Lung (tissue), 12 donors: ENCODE data around the gene MYBL2. TPM values are rescaled to one million over a fixed set of nuclear protein-coding genes. Genes with fewer than 3 reads are reported as not detected.

ENCODE experiments used
- ATAC-seq: fragments of 200-7000 bp; cut with Tn5 transposase; one replicate; pipeline ENCODE4 v1.9.1; 2020; ENCODE audit warnings: moderate number of reproducible peaks; ENCODE audit not compliant: insufficient read depth, low FRiP score
- DNase-seq, 3 donors: peaks; one replicate each; pipeline ENCODE4 v3.0.0-alpha.2; 2013 to 2017
- H3K27ac ChIP-seq, 2 donors: one replicate each; pipeline ENCODE4 v1.5.1; 2013; ENCODE audit warnings: mild to moderate bottlenecking in 2 of 2, moderate library complexity in 2 of 2, control low read depth in 1 of 2, inconsistent platforms in 1 of 2, low read depth in 1 of 2, low read length in 1 of 2
- H3K27me3 ChIP-seq, 3 donors: one replicate each; pipeline ENCODE4 v1.5.1; 2013; ENCODE audit warnings: low read length in 2 of 3; ENCODE audit not compliant: control insufficient read depth in 3 of 3, insufficient read depth in 3 of 3
- H3K36me3 ChIP-seq, 4 donors: one replicate each; pipeline ENCODE4 v1.5.1; 2013; ENCODE audit warnings: low read length in 4 of 4, mild to moderate bottlenecking in 1 of 4, moderate library complexity in 1 of 4; ENCODE audit not compliant: control insufficient read depth in 4 of 4, insufficient read depth in 4 of 4
- H3K4me1 ChIP-seq, 5 donors: one replicate each; pipeline ENCODE4 v1.5.1; 2013; ENCODE audit warnings: low read length in 5 of 5, mild to moderate bottlenecking in 2 of 5, moderate library complexity in 1 of 5; ENCODE audit not compliant: control insufficient read depth in 5 of 5, insufficient read depth in 5 of 5
- H3K4me3 ChIP-seq: one replicate; pipeline ENCODE4 v1.5.1; 2013; ENCODE audit warnings: mild to moderate bottlenecking, control low read depth, moderate library complexity
- H3K9ac ChIP-seq, 2 donors: one replicate each; pipeline ENCODE4 v1.5.1; 2013; ENCODE audit warnings: low read length in 2 of 2, control low read depth in 1 of 2; ENCODE audit not compliant: insufficient read depth in 1 of 2
- H3K9me3 ChIP-seq, 4 donors: one replicate each; pipeline ENCODE4 v1.5.1; 2013; ENCODE audit warnings: low read length in 3 of 4, mild to moderate bottlenecking in 1 of 4, moderate library complexity in 1 of 4; ENCODE audit not compliant: control insufficient read depth in 4 of 4, insufficient read depth in 3 of 4
- WGBS, 2 donors: extraction: QIAGEN DNeasy Blood & Tissue Kit; methylation state at CpG; one replicate each; pipeline ENCODE4 v1.1.7; 2013; 5-methylcytosine and 5-hydroxymethylcytosine counted together
- polyA plus RNA-seq, 2 donors: library from polyadenylated mRNA; stranded (reverse); fragments of 200-250 nt; gene quantifications; one replicate each; pipeline ENCODE4 v1.2.1, GENCODE V29; 2013
- total RNA-seq, 2 donors: library from RNA; depleted of rRNA in 1 of 2; stranded (reverse); fragments of >200 nt in 1 of 2; gene quantifications; one replicate each; pipeline ENCODE4 v1.2.1, GENCODE V29; 2014 to 2021
- TF ChIP-seq, protein P1 (sequence below): IDR thresholded peaks from 2 replicates; pipeline ENCODE4 v1.5.1; 2012; ENCODE audit warnings: mild to moderate bottlenecking; ENCODE audit errors: control extremely low read depth, extremely low read depth
- donor health status: control.
- donor health status: control.
- donor health status: Bipolar disorder and iron deficiency.
- donor health status: healthy.
- donor health status: DM: yes; HTN: yes; CAD: no.

The MYBL2 gene
- total and polyA plus RNA-seq, 4 donors: 2.1 to 4.7 (median 3.3) TPM

- H3K36me3 ChIP-seq: no peaks in the 10 kb centered on the region
- no peaks in the 10 kb centered on the region for H3K9me3 ChIP-seq
- 9% methylated on average over 23 of the region's 23 CpGs for WGBS, 2 donors
- H3K4me3 ChIP-seq: no peak overlapping the region
- H3K4me1 ChIP-seq: peaks cover 0 to 6% (median 4%) of the 10 kb centered on the region in 5 donors
- ATAC-seq: peak; percentile 79
- H3K9ac ChIP-seq: no peak overlapping the region
- H3K27me3 ChIP-seq: no peaks in the 10 kb centered on the region
- no peak overlapping the region for H3K27ac ChIP-seq
- peak; percentile 45 to 72 (median 53) for DNase-seq
- TF ChIP-seq, protein P1, sequence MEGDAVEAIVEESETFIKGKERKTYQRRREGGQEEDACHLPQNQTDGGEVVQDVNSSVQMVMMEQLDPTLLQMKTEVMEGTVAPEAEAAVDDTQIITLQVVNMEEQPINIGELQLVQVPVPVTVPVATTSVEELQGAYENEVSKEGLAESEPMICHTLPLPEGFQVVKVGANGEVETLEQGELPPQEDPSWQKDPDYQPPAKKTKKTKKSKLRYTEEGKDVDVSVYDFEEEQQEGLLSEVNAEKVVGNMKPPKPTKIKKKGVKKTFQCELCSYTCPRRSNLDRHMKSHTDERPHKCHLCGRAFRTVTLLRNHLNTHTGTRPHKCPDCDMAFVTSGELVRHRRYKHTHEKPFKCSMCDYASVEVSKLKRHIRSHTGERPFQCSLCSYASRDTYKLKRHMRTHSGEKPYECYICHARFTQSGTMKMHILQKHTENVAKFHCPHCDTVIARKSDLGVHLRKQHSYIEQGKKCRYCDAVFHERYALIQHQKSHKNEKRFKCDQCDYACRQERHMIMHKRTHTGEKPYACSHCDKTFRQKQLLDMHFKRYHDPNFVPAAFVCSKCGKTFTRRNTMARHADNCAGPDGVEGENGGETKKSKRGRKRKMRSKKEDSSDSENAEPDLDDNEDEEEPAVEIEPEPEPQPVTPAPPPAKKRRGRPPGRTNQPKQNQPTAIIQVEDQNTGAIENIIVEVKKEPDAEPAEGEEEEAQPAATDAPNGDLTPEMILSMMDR: peak; percentile 97
Observed at GRCh38 chr20:43749734-43750294, 82.9 kb downstream of the MYBL2 start.

GRCh38 chr20:43750774-43751166 is 83.9 kb downstream of the MYBL2 start:
- TF ChIP-seq, protein P1: no peak
- H3K4me3 ChIP-seq: no peak overlapping the region
- H3K36me3 ChIP-seq: no peaks in the 10 kb centered on the region
- H3K9ac ChIP-seq: no peak overlapping the region
- no peak overlapping the region for H3K27ac ChIP-seq
- H3K4me1 ChIP-seq: no peaks in the 10 kb centered on the region
- ATAC-seq (no peak), DNase-seq (no peak)
- H3K27me3 ChIP-seq: no peaks in the 10 kb centered on the region
- no peaks in the 10 kb centered on the region for H3K9me3 ChIP-seq

GRCh38 chr20:43751167-43752050 is 84.5 kb downstream of the MYBL2 start:
- no peaks in the 10 kb centered on the region for H3K36me3 ChIP-seq
- H3K9ac ChIP-seq: no peak overlapping the region
- H3K4me1 ChIP-seq: no peaks in the 10 kb centered on the region
- no peaks in the 10 kb centered on the region for H3K27me3 ChIP-seq
- H3K4me3 ChIP-seq: no peak overlapping the region
- no peaks in the 10 kb centered on the region for H3K9me3 ChIP-seq
- TF ChIP-seq, protein P1: no peak
- ATAC-seq (no peak), DNase-seq (no peak)
- 58 to 74% methylated on average over 11 of the region's 11 CpGs for WGBS, 2 donors
- H3K27ac ChIP-seq: no peak overlapping the region
